Activated CD4-positive, CD25-positive, alpha-beta regulatory T cell (primary cell): ENCODE measurements around the gene NXNL1.
"Not testable (repeated sequence)": the region's sequence is repeated elsewhere in the genome, so short reads cannot be mapped to it uniquely, and the experiment has no call there.

Source experiments
- DNase-seq, 4 experiments: peaks; one replicate each; lab custom pipeline; 2025; lab: John Stamatoyannopoulos, UW

Gene NXNL1

DNA sequence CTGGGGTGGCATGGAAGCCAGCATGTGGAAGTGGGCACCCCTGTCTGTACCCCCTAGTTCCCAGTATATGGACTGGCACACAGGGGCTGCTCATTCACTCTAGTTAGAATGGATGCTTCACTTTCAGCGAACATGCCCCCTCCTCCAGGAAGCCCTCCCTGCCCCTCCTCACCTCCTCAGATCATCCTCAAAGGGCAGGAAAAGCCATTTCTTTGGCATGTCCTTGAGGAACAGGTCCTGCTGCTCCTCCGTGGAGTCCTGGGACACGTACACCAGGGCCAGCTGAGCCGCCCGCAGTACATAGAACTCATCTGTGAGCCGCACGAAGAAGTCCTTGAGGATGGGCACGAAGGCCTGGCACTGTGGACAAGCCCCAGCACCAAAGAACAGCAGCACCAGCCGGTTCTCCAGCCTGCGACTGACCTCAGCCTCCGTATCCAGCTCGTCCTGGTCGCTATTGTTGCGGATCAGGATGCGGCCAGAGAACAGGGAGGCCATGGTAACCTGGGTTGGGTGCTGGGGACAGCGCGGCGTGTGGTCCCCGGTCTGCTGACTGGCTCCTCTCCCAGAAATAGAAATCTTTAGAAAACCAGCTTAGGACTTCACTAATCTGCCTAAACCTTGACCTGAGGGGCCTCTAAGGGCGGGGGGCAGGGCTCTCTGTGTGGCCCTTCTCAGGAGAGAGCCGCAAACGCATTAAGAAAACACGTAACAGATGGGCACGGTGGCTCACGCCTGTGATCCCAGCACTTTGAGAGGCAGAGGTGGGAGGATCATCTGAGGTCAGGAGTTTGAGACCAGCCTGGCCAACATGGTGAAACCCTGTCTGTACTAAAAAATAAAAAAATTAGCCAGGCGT is at the start of gene NXNL1:
TSS of gene NXNL1 (minus strand) at position 555 of the 859 bp plus-strand sequence. CDS start at position 498, 57 bp downstream.
- DNase-seq = no peak

DNA sequence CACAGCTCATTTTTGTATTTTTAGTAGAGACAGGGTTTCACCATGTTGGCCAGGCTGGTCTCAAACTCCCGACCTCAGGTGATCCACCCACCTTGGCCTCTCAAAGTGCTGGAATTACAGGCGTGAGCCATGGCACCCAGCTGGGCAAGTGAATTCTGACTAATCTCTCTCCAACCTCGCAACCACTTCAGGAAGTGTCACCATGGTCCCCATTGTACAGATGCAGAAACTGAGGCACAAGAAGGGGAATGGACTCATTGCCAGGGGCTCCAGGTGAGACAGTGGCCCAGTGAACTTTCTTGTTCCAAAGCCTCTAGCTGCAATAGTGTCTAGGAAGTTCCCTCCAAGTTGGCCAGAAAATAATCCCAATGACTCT is 47.8 kb upstream of the NXNL1 start:
- DNase-seq = not testable (repeated sequence)

- no peak for DNase-seq
Measured at GRCh38 chr19:17506745-17507144, 46.0 kb upstream of the NXNL1 start.

GRCh38 chr19:17505223-17505622 is 44.5 kb upstream of the NXNL1 start:
- no peak for DNase-seq

- no peak for DNase-seq
Measured at GRCh38 chr19:17504456-17504855, 43.7 kb upstream of the NXNL1 start.

DNA sequence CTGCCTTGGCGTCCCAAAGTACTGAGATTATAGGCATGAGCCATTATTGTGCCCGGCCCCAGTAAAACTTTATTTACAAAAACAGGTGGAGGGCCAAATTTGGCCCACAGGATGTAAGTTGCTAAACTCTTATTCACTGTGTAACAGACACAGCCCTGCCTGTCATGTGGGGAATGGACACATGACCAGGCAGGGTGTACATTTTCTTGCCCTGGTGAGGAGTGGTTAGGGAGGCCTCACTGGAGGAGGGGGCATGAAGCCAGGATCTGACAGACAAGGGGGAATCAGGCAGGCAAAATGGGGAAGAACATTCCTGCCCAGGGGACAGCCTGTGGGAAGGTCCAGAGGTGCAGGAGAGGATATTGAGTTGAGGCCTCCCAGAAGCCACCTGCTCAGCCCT is 43.3 kb upstream of the NXNL1 start:
- no peak for DNase-seq

DNA sequence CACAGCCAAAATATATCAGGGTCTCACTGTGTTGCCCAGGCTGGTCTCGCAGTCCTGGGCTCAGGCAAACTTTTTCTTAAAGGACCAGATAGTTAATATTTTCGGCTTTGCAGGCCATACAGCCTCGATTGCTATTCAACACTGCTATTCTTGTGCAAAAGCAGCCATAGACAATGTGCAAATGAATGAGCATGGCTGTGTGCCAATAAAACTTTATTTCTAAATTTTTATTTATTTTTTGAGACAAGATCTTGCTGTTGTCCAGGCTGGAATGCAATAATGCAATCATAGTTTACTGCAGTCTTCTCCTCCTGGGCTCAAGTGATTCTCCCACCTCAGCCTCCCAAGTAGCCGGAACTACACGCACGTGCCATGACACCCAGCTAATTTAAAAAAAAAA is 42.5 kb upstream of the NXNL1 start:
- DNase-seq = no peak

GRCh38 chr19:17500447-17501198 is 39.9 kb upstream of the NXNL1 start:
- DNase-seq = no peak

- no peak for DNase-seq
Measured at GRCh38 chr19:17499648-17500446, 39.1 kb upstream of the NXNL1 start.

- not testable (repeated sequence) for DNase-seq
Measured at GRCh38 chr19:17499025-17499424, 38.3 kb upstream of the NXNL1 start.

- no peak for DNase-seq
Measured at GRCh38 chr19:17497149-17497798, 36.5 kb upstream of the NXNL1 start.

- DNase-seq = peak; percentile 61 to 80 (median 64)
Measured at GRCh38 chr19:17496337-17496997, 35.7 kb upstream of the NXNL1 start.

DNA sequence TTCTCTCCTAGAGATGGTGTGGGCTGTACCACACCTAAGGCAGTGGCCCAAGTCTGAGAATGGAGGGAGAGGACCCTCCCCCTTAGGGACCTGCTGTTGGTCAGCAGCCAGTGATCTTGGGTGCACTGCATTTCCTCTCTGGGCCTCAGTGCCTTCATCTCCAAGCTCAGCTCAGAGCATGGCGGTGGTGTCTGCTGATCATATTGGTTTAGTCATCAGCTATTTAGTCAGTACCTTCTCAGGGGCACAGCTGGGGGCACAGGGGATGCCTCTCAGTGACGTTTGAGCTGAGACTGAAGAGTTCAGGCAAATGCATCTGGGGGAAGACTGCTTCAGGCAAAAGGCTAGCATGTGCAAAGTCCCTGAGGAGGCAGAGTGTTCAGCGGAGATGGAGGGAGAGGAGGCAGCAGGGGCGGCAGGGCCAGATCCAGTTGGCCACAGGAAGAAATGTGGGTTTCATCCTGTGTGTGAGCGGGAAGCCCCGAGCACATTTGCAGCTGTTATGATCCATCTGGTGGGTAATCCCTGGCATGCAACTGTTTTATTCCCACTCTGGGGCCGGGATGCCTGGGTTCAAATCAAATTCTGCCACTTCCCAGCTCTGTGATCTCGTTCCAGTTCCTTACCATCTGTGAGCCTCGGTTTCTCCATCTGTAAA is 35.0 kb upstream of the NXNL1 start:
- DNase-seq = no peak

- DNase-seq = no peak
Measured at GRCh38 chr19:17491287-17491686, 30.6 kb upstream of the NXNL1 start.

DNA sequence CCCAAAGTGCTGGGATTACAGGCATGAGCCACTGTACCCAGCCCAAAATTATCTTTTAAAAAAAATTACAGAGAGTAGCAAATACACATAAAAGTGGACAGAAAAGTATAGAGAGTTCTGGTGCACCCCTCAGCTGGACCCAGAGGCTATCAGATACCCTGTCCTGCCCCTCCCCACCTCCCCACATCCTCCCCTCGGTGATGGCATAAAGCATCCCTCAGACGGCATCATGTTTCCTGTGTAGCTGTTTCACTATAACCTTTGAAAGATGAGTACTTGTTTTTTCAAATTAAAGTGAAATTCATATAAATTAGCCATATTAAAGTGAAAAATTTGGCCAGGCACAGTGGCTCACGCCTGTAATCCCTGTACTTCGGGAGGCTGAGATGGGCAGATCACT is 29.7 kb upstream of the NXNL1 start:
- DNase-seq = peak in 1 of 4 experiments; percentile 15

DNA sequence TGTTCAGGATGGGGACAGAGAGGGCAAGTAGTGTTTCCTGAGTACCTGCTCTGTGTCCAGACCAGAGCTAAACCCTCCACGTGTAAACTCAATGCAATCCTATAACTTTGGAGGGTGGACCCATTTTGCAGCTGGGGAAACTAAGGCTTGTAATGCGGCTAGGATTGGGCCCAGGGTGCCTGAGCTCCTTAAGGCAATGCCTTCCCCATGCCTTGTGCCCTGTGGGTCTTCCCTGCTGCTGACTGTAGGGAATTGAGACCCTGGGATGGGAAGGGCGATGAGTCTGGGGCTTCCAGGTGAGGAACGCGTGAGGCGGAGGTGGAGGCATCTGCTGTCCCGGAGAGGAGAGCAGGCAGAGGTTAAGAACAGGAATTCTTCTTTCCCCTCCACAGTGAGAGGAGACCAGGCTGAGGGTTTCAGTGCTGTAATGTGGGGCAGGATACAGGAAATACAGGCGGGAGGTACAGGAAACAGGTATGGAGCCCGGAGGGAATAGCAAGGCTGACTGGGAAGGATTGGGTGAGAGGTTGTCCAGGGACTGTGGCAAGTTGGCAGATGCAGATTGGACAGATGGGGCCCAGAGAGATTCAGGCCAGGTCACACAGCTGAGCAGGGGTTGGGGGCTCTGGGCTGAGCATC is 28.8 kb upstream of the NXNL1 start:
- no peak for DNase-seq

- peak; percentile 31 to 39 (median 38) for DNase-seq
Measured at GRCh38 chr19:17488593-17489391, 28.1 kb upstream of the NXNL1 start.

- DNase-seq = no peak
Measured at GRCh38 chr19:17487284-17488121, 26.8 kb upstream of the NXNL1 start.
